Measurements from ENCODE around the gene B4GALT5.

The B4GALT5 gene

DNA sequence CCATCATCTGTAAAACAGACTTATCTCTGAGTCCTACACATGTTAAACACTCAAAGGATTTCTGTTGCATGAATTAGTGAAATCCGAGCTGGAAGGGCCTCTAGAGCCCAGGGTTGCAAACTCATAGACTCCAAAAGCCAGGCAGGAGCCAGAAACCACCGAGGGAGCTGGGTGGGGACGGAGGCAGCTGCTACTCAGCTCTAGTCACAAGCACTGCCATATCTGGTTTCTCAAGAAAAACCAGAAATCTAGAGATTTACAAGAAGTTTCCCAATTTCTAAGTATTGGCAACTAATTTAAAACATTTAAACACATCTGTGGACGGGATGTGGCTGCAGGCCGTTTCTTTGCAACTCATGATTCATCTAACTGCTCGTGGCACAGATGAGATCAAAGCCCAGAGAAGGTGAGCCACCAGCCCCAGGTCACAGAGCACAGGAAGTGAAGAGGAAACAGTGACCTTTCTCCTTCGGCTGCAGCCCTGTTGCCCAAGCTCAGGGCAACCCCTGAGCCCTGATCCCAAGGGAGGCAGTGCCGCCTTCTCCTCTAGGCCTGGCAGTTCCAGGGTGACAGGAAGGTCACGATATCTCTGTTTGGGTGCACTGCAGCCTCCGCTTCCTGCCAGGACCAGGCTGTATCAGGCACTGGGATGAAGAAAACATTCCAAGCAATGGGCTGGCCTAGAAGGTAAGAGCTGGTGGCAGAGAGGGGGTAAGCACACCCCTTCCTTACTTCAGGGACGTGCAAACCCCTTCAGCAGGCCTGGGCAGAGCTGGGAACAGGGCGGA lies 119.3 kb downstream of the B4GALT5 start:
- Mint-ChIP-seq H3K27me3 (ENCODE audit: low read depth) (no peaks in the 10 kb centered on the region), H3K4me1 (ENCODE audit: low read depth) (peaks cover 76% of the 10 kb centered on the region), H3K27ac (peak overlapping the region; percentile 97), H3K4me3 (peak overlapping the region; percentile 85), H3K36me3 (ENCODE audit: low read depth) (peaks cover 62% of the 10 kb centered on the region), H3K9me3 (peaks cover 20% of the 10 kb centered on the region)
- peak; percentile 89 for DNase-seq (ENCODE audit: low spot score)

DNA sequence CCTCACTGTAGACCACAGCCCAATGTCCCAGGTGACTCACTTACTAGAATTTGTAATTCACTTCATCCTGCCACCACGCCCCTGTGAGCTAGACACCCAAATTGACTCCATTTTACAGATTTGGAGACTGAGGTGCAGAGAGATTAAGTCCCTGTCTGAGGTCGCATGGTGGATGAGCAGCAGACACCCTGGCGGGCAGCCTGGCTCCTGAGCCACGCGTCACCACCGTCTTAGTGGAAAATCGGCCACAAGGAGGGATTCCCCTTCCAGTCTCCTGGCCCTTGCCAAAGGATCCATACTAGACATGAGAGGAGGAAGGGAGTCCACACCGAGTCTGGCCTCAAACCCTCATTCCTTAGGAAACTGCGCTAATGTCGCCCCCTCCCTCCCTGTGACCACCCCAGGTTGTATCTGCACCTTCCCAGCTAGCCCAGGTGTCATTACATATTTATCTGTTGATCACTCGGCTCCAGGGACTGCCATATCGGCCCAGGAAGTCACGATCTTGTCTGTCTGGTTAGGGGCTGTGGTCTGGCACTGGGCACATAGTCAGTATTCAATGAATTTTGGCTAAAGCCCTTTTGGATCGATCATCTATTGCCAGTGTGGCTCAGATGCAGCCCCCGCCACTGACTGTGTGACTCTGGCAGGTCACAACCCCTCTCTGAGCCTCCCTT lies 120.1 kb downstream of the B4GALT5 start:
- peak; percentile 66 for DNase-seq (ENCODE audit: low spot score)
- H3K4me1 Mint-ChIP-seq (ENCODE audit: low read depth), result peaks cover 78% of the 10 kb centered on the region
- peak overlapping the region; percentile 97 for H3K27ac Mint-ChIP-seq
- H3K27me3 Mint-ChIP-seq (ENCODE audit: low read depth), result no peaks in the 10 kb centered on the region
- H3K4me3 Mint-ChIP-seq, result peak overlapping the region; percentile 85
- H3K36me3 Mint-ChIP-seq (ENCODE audit: low read depth), result peaks cover 60% of the 10 kb centered on the region
- peaks cover 20% of the 10 kb centered on the region for H3K9me3 Mint-ChIP-seq

DNA sequence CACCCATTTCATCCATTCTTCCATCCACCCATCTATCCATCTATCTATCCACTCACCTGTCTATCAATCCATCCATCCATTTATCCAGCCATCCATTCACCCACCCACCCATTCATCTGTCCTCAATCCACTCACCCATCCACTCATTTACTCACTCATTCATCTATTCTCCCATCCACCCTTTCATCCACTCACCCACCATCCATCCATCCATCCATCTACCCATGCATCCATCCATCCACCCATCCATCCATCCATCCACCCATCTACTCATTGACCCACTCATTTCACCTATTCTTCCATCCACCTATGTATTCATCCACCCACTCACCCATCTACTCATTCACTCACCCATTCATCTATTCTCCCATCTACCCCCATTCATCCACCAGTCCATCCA lies 121.6 kb downstream of the B4GALT5 start:
- H3K4me1 Mint-ChIP-seq (ENCODE audit: low read depth), result peaks cover 74% of the 10 kb centered on the region
- peak overlapping the region; percentile 85 for H3K4me3 Mint-ChIP-seq
- H3K36me3 Mint-ChIP-seq (ENCODE audit: low read depth), result peaks cover 48% of the 10 kb centered on the region
- H3K27me3 Mint-ChIP-seq (ENCODE audit: low read depth), result no peaks in the 10 kb centered on the region
- H3K9me3 Mint-ChIP-seq, result peaks cover 16% of the 10 kb centered on the region
- peak overlapping the region; percentile 97 for H3K27ac Mint-ChIP-seq
- no peak for DNase-seq (ENCODE audit: low spot score)

DNA sequence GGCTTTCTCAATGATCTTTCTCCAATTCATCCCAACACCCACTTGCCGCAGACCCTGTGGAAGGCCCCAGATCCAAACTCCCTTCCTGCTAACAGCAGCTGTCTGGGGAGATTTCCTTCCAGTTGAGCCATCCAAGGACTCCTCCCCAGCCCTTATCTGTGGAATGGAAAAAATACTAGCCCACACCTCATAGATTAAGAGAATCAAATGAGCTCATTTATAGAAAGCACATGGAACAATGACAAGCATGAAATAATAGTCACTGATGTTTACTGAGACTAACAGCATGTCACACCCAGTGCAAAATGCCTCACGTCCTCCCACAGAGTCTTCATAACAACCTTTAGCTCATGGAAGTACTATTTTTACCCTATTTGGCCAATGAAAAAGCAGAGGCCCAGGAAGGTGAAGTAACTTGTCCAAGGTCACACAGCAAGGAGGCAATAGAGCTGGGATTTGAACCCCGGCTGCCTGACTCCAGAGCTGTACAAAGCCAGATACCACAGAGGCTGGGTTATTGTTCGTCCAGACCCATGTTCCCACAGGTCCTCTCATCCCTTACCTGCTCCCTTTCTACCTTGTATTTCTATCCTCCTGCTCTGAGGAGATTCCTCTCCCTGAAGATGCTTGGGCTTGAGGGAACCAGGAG lies 122.3 kb downstream of the B4GALT5 start:
- Mint-ChIP-seq H3K27ac (peak overlapping the region; percentile 97), H3K27me3 (ENCODE audit: low read depth) (no peaks in the 10 kb centered on the region), H3K4me3 (peak overlapping the region; percentile 85), H3K4me1 (ENCODE audit: low read depth) (peaks cover 72% of the 10 kb centered on the region), H3K36me3 (ENCODE audit: low read depth) (peaks cover 44% of the 10 kb centered on the region), H3K9me3 (peaks cover 16% of the 10 kb centered on the region)
- peak; percentile 61 for DNase-seq (ENCODE audit: low spot score)

DNA sequence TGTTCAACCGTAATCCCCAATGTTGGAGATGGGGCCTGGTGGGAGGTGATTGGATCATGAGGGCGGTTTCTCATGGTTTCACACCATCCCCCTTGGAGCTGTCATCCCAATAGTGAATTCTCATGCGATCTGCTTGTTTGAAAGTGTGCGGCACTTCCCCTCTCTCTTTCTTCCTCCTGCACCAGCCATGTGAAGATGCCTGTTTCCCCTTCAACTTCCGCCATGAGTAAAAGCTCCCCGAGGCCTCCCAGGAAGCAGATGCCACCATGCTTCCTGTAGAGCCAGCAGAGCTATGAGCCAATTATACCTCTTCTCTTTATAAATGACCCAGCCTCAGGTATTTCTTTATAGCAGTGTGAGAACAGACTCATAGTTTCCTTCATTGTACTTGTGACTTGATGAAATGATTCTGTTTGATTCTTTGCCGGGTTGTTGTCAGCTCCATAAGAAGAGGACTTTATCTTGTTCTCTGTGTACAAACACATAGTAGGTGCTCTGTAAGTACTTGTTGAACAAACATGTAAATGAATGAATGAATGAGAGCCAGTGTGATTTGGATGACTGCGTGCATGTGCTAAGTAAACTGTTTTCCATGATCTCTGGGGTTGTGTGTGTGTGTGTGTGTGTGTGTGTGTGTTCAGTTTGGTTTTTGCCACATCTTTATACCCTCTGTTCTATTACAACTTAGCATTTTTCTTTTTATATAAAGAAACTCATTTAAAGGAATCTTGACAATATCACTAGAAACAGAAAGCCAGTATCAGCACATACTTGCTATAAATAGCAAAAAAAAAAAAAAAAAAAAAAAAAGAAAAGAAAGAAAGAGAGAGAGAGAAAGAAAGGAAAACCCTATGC lies 123.3 kb downstream of the B4GALT5 start:
- Mint-ChIP-seq H3K27me3 (ENCODE audit: low read depth) (no peaks in the 10 kb centered on the region), H3K36me3 (ENCODE audit: low read depth) (peaks cover 40% of the 10 kb centered on the region), H3K9me3 (peaks cover 16% of the 10 kb centered on the region), H3K4me3 (peak overlapping the region; percentile 85), H3K4me1 (ENCODE audit: low read depth) (peaks cover 67% of the 10 kb centered on the region), H3K27ac (peak overlapping the region; percentile 97)
- DNase-seq (ENCODE audit: low spot score), result peak; percentile 24

DNA sequence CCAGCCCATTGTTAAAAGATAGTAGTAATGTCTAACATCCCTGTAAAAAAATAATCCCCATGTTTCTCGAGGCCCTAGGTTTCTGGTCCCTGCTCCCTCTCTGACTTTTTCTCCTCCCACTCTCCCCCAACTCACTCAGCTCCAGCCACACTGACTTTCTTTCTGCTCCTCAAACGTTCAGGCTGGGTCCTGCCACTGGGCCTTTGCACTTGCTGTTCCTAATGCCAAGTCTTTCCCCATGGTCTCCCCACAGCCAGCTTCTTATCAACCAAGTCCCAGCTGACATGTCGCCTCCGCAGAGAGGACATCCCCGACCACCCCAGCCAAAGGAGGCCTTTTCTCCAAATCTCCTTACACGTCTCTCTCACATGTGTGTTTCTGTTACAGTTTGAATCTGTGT lies 123.9 kb downstream of the B4GALT5 start:
- no peaks in the 10 kb centered on the region for H3K27me3 Mint-ChIP-seq (ENCODE audit: low read depth)
- H3K9me3 Mint-ChIP-seq, result peaks cover 16% of the 10 kb centered on the region
- H3K27ac Mint-ChIP-seq, result peak overlapping the region; percentile 97
- no peak for DNase-seq (ENCODE audit: low spot score)
- peaks cover 36% of the 10 kb centered on the region for H3K36me3 Mint-ChIP-seq (ENCODE audit: low read depth)
- H3K4me1 Mint-ChIP-seq (ENCODE audit: low read depth), result peaks cover 65% of the 10 kb centered on the region
- H3K4me3 Mint-ChIP-seq, result peak overlapping the region; percentile 63

DNA sequence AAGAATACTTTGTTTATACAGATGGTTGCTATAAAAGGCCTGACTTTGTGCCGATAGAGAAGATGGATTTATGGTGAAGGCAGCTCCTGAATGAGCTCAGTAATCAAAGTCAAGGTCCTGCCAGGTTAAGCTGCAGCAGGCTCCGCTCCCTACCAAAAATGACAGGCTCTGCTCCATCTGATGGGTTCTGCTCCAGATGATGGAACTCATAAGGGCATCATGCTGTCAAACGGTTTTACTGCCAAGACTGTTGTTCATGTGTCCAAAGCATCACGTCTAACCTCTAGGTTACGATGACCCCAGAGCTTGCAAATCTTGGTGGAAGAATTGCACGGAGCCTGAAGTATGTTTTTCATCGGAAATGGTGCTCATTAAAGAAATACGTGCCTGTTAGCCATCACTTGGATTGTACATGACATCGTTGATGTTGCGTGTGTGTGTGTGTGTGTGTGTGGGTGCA lies 126.5 kb downstream of the B4GALT5 start:
- Mint-ChIP-seq H3K27ac (no peak overlapping the region), H3K27me3 (ENCODE audit: low read depth) (no peaks in the 10 kb centered on the region), H3K4me3 (no peak overlapping the region), H3K9me3 (peaks cover 18% of the 10 kb centered on the region), H3K4me1 (ENCODE audit: low read depth) (peaks cover 58% of the 10 kb centered on the region), H3K36me3 (ENCODE audit: low read depth) (peaks cover 47% of the 10 kb centered on the region)
- DNase-seq (ENCODE audit: low spot score), result no peak

DNA sequence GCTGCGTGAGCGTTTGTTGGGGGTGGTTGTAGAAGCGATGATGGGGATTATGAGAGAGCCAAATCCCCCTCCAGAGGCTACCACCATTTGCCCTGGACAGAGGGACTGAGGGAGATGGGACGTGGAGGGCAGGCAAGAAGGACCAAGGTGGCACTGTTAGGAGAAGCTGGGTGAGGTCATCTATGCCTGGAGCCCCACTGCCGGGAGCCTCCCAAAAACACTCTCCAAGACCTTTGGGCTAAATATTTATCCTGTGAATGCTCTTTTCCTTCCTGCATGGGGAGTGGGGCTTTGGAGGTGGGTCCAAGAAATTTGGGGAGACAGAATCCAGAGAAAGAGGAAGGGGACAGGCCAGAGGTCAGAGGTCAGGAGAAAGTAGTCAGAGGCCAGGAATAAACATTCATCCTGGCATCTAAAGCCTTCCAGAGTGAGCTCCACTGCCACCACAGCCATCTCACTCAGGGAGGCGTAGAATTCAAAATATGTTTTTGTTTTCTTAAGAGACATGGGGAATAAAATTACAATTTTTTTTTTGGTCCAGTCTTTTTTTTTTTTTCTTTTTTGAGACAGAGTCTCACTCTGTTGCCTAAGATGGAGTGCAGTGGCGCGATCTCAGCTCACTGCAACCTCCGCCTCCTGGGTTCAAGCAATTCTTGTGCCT lies 128.0 kb downstream of the B4GALT5 start:
- peaks cover 41% of the 10 kb centered on the region for H3K36me3 Mint-ChIP-seq (ENCODE audit: low read depth)
- no peaks in the 10 kb centered on the region for H3K27me3 Mint-ChIP-seq (ENCODE audit: low read depth)
- H3K4me3 Mint-ChIP-seq, result no peak overlapping the region
- peaks cover 53% of the 10 kb centered on the region for H3K4me1 Mint-ChIP-seq (ENCODE audit: low read depth)
- peaks cover 14% of the 10 kb centered on the region for H3K9me3 Mint-ChIP-seq
- peak overlapping the region; percentile 54 for H3K27ac Mint-ChIP-seq
- DNase-seq (ENCODE audit: low spot score), result no peak

DNA sequence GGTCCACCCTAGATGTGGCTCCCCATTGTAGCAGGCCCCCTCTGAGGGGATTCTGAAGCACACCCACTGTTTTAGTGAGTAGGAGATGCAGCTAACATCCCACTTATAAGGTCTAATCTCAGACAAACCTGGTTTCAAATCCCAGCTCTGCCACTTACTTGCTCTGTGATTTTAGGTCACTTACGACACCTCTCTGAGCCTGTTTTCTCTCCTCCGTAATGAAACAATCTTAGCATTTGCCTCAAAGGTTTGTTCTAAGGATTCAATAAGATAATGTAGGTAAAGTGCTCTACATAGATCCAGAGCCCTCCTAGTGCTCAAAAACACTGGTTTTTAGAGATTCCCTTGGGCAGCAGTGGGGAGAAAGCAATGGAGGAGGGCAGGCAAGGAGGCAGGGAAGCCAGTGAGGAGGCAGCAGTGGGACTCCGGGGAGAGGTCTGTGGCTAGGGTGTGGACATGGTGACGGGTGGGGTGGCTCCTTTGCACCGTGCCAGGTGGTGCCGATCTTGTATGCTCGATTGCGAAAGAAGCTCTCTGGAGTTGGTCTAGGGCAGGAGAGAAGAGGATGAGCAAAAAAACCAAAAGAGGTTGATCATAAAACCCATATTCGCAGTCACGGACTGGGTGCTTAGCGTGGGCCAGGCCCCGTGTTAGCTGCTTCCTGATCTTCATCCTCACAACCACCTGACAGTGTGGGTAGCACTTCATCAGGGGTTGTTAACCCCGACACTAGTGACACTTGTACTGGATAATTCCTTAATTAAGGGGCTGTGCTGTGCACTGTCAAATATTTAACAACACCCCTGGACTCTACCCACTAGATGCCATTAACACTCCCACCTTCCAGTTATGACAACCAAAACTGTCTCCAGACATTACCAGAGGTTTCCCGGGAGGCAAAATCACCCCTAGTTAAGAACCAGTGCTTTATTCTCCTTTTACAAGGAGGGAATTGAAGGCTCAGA lies 129.0 kb downstream of the B4GALT5 start:
- H3K4me3 Mint-ChIP-seq, result no peak overlapping the region
- H3K9me3 Mint-ChIP-seq, result peaks cover 7% of the 10 kb centered on the region
- peaks cover 32% of the 10 kb centered on the region for H3K36me3 Mint-ChIP-seq (ENCODE audit: low read depth)
- DNase-seq (ENCODE audit: low spot score), result no peak
- H3K27ac Mint-ChIP-seq, result peak overlapping the region; percentile 67
- H3K4me1 Mint-ChIP-seq (ENCODE audit: low read depth), result peaks cover 49% of the 10 kb centered on the region
- H3K27me3 Mint-ChIP-seq (ENCODE audit: low read depth), result no peaks in the 10 kb centered on the region

DNA sequence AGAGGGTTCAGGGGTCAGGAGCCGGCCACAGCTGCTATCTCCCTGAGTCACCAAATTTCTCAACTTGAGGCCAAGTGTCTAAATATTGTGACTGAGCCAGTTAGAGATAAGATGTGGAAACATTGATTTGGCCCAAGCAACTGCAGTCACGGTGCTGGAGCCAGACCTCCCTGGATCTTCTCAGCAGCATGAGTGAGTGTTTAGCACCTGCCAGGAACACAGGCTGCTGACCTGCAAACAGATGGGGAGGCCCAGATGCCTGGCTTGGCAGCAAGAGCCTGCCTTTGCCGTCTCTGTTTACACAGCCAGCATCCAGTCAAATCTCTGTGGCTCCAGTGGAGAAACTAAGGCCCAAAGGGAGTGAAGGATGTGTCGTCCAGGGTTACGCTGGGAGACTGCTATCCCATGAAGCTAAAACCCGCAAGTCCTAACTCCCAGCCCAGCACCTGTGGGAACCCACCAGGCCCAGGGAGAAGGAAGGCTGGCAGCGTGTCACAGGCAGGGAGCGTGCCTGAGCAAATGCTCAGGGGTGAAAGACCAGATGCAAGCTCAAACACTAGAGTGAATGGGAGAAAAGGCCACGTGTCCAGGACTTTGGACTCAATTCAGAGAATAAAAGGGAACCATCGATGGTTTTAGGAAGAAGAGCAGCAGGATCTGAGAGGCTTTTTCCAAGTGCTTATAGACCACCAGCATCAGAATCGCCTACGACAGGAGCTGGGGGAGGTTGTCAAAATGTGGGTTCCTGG lies 129.8 kb downstream of the B4GALT5 start:
- no peak overlapping the region for H3K4me3 Mint-ChIP-seq

DNA sequence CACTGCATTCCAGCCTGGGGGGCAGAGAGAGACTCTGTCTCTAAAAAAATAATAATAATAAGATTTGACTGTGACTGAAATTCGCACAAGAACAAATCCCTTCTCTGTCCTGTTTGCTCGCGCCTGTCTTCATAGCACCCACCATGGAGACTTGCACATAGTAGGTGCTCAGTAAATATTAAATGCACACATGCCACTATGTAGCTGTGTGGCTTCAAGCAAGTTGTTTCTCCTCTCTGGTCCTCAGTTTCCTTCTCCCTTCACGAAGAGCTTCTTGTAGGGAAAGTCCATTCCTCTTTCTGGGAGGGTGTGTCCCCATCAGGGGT lies 130.4 kb downstream of the B4GALT5 start:
- Mint-ChIP-seq H3K4me3 (no peak overlapping the region), H3K4me1 (ENCODE audit: low read depth) (peaks cover 51% of the 10 kb centered on the region), H3K27ac (peak overlapping the region; percentile 40), H3K9me3 (peaks cover 6% of the 10 kb centered on the region), H3K27me3 (ENCODE audit: low read depth) (no peaks in the 10 kb centered on the region), H3K36me3 (ENCODE audit: low read depth) (peaks cover 24% of the 10 kb centered on the region)
- no peak for DNase-seq (ENCODE audit: low spot score)

More for the DNA sequence above, 129.8 kb downstream of the B4GALT5 start:
- DNase-seq (ENCODE audit: low spot score), result no peak
- peak overlapping the region; percentile 40 for H3K27ac Mint-ChIP-seq
- H3K4me1 Mint-ChIP-seq (ENCODE audit: low read depth), result peaks cover 52% of the 10 kb centered on the region
- peaks cover 6% of the 10 kb centered on the region for H3K9me3 Mint-ChIP-seq
- H3K36me3 Mint-ChIP-seq (ENCODE audit: low read depth), result peaks cover 28% of the 10 kb centered on the region
- H3K27me3 Mint-ChIP-seq (ENCODE audit: low read depth), result no peaks in the 10 kb centered on the region

All from T-helper 2 cell treated with Interferon-gamma antibody and Interleukin-4, amounts not matched to agents 5 μg/mL and 100 μg/mL, for 36 hours (primary cell).